Keratinocyte (primary cell): ENCODE measurements around the gene SLC25A52. TPM values are rescaled to one million over a fixed set of nuclear protein-coding genes. Genes with fewer than 3 reads are reported as not detected.

Experiments
- DNase-seq: peaks from one replicate; pipeline ENCODE4 v3.0.0-alpha.2; 2011; ENCODE audit warnings: low read depth, missing footprints, low spot score
- FAIRE-seq: peaks from 2 replicates; lab custom pipeline; 2011; peaks lifted over from hg19 to GRCh38; lab: Jason Lieb, UNC
- H2AFZ ChIP-seq: 2 replicates; pipeline ENCODE4 v1.6.0; 2012; ENCODE audit warnings: low read length, control low read depth, inconsistent platforms; ENCODE audit not compliant: control insufficient read depth
- H3K27ac ChIP-seq: 2 replicates; pipeline ENCODE4 v1.5.1; 2011; ENCODE audit warnings: low read length; ENCODE audit not compliant: control insufficient read depth, insufficient read depth
- H3K27me3 ChIP-seq: 3 replicates; pipeline ENCODE4 v1.6.0; 2011; ENCODE audit warnings: low read length; ENCODE audit not compliant: control insufficient read depth, insufficient read depth; ENCODE audit errors: extremely low read depth
- H3K36me3 ChIP-seq, 2 experiments: 2 replicates in 1 of 2; 3 replicates in 1 of 2; pipeline ENCODE4 v1.5.1; 2011; ENCODE audit warnings: low read length in 2 of 2, mild to moderate bottlenecking in 1 of 2; ENCODE audit not compliant: control insufficient read depth in 2 of 2, insufficient read depth in 2 of 2; ENCODE audit errors: extremely low read depth in 1 of 2
- H3K4me1 ChIP-seq: 3 replicates; pipeline ENCODE4 v1.5.1; 2011; ENCODE audit warnings: low read length; ENCODE audit not compliant: control insufficient read depth, insufficient read depth; ENCODE audit errors: extremely low read depth
- H3K4me2 ChIP-seq: 3 replicates; pipeline ENCODE4 v1.6.0; 2011; ENCODE audit warnings: low read depth, low read length; ENCODE audit not compliant: control insufficient read depth, insufficient read depth; ENCODE audit errors: extremely low read depth
- H3K4me3 ChIP-seq, 3 experiments: fragments of 200-600 bp in 1 of 3; sonication (generic) in 1 of 3; 2 replicates in 2 of 3; 3 replicates in 1 of 3; pipeline ENCODE4 v1.5.1; 2011 to 2016; ENCODE audit warnings: low read length in 3 of 3, mild to moderate bottlenecking in 3 of 3, control low read depth in 2 of 3, inconsistent platforms in 1 of 3, low read depth in 1 of 3, mixed read lengths in 1 of 3, mixed run types in 1 of 3, moderate library complexity in 1 of 3; ENCODE audit not compliant: control insufficient read depth in 2 of 3, insufficient read depth in 2 of 3; ENCODE audit errors: extremely low read depth in 1 of 3
- H3K79me2 ChIP-seq: 2 replicates; pipeline ENCODE4 v1.6.0; 2012; ENCODE audit warnings: low read length; ENCODE audit not compliant: control insufficient read depth, insufficient read depth
- H3K9ac ChIP-seq: 3 replicates; pipeline ENCODE4 v1.6.0; 2011; ENCODE audit warnings: low read length; ENCODE audit not compliant: control insufficient read depth, insufficient read depth; ENCODE audit errors: extremely low read depth
- H3K9me1 ChIP-seq: 3 replicates; pipeline ENCODE4 v1.6.0; 2011; ENCODE audit warnings: low read length; ENCODE audit not compliant: control insufficient read depth, insufficient read depth; ENCODE audit errors: extremely low read depth
- H3K9me3 ChIP-seq: 2 replicates; pipeline ENCODE4 v1.5.1; 2012; ENCODE audit warnings: low read depth, low read length; ENCODE audit not compliant: control insufficient read depth
- H4K20me1 ChIP-seq: 3 replicates; pipeline ENCODE4 v1.6.0; 2011; ENCODE audit warnings: low read length; ENCODE audit not compliant: control insufficient read depth, insufficient read depth; ENCODE audit errors: extremely low read depth
- CTCF ChIP-seq, 3 experiments: IDR thresholded peaks in 1 of 3; conservative IDR thresholded peaks in 1 of 3; optimal IDR thresholded peaks in 1 of 3; 2 replicates in 2 of 3; 3 replicates in 1 of 3; pipeline versions ENCODE3 to v1.5.1; 2011; ENCODE audit warnings: low read length in 3 of 3, mild to moderate bottlenecking in 3 of 3, moderate library complexity in 2 of 3, control low read depth in 1 of 3, inconsistent platforms in 1 of 3; ENCODE audit not compliant: insufficient read depth in 2 of 3; ENCODE audit errors: extremely low read depth in 1 of 3
- EZH2 ChIP-seq: IDR thresholded peaks from one replicate; pipeline ENCODE4 v1.6.1; 2012; ENCODE audit warnings: inconsistent platforms, mild to moderate bottlenecking, low read length, moderate library complexity
- dilution Hi-C: fragments of 300-500 bp; cut with MboI; formaldehyde crosslinking; loops from one replicate; pipeline ENCODE4 v1.7.0; 2020; ENCODE audit warnings: low sequenced_read_pairs; ENCODE audit not compliant: extremely low pct_ligation_motif_present
- polyA plus RNA-seq, 5 experiments: library from polyadenylated mRNA; depleted of rRNA in 3 of 5; stranded (reverse) in 3 of 5; stranded (forward) in 1 of 5; unstranded in 1 of 5; fragments of >200 nt; gene quantifications; 1 replicate in 1 of 5; 2 replicates in 3 of 5; 3 replicates in 1 of 5; pipeline versions ENCODE4 v1.2.1 to v1.2.3, GENCODE V29; 2011 to 2012; ENCODE audit warnings: missing spikeins in 2 of 5, low read depth in 1 of 5, low replicate concordance in 1 of 5

Gene SLC25A52
- polyA plus RNA-seq, 1 donor (not counting 4 experiments of a cell fraction or from before 2014, with no cell fraction given) = not detected

GRCh38 chr18:31722369-31722957 lies 38.2 kb downstream of the SLC25A52 start:
- H2AFZ ChIP-seq = peak overlapping the region; percentile 12
- peak; percentile 41 for DNase-seq

GRCh38 chr18:31721601-31722000 lies 39.1 kb downstream of the SLC25A52 start:
- H3K36me3 ChIP-seq = no peaks in the 10 kb centered on the region
- TF ChIP-seq EZH2 (no peak), CTCF (optimal IDR thresholded peaks at IDR 0.05 in 1 of 3, IDR thresholded peaks at IDR 0.05 in 1 of 3, conservative IDR thresholded peaks at IDR 0.05 in 1 of 3; ENCODE audit: extremely low read depth in 1 of 3, insufficient read depth in 2 of 3, low read length in 3 of 3) (no peak)
- no peaks in the 10 kb centered on the region for H4K20me1 ChIP-seq
- H3K9me3 ChIP-seq = no peaks in the 10 kb centered on the region
- peaks cover 9% of the 10 kb centered on the region for H3K4me1 ChIP-seq
- H3K27ac ChIP-seq = no peak overlapping the region
- no peak overlapping the region for H3K4me3 ChIP-seq
- H3K4me2 ChIP-seq = no peak overlapping the region
- no peaks in the 10 kb centered on the region for H3K79me2 ChIP-seq
- H3K9me1 ChIP-seq = no peaks in the 10 kb centered on the region
- DNase-seq (no peak), FAIRE-seq (no peak)
- no peaks in the 10 kb centered on the region for H3K27me3 ChIP-seq
- H2AFZ ChIP-seq = peak overlapping the region; percentile 20
- H3K9ac ChIP-seq = no peak overlapping the region
- dilution Hi-C loops = no loop called here

More at GRCh38 chr18:31722369-31722957, 38.2 kb downstream of the SLC25A52 start:
- Histone ChIP-seq H3K4me2 (no peak overlapping the region), H3K9ac (no peak overlapping the region), H3K27ac (no peak overlapping the region), H3K36me3 (no peaks in the 10 kb centered on the region), H3K79me2 (no peaks in the 10 kb centered on the region), H3K9me1 (no peaks in the 10 kb centered on the region), H3K4me1 (peaks cover 9% of the 10 kb centered on the region), H3K4me3 (no peak overlapping the region), H3K27me3 (no peaks in the 10 kb centered on the region), H4K20me1 (no peaks in the 10 kb centered on the region), H3K9me3 (no peaks in the 10 kb centered on the region)
- peak; percentile 90 for FAIRE-seq
- dilution Hi-C loops = no loop called here
- TF ChIP-seq EZH2 = no peak
- peak; percentile 81 to 94 (median 87) for TF ChIP-seq CTCF (optimal IDR thresholded peaks at IDR 0.05 in 1 of 3, IDR thresholded peaks at IDR 0.05 in 1 of 3, conservative IDR thresholded peaks at IDR 0.05 in 1 of 3; ENCODE audit: extremely low read depth in 1 of 3, insufficient read depth in 2 of 3, low read length in 3 of 3)
